Activated CD4-positive, alpha-beta T cell treated with anti-CD3 and anti-CD28 coated beads, Interleukin-2, amount 50 U/mL, for 4 hours (primary cell): ENCODE data around the gene SUGT1.
A peak's percentile ranks its signal among the peaks of the same experiment; 100 is the strongest.
"Not testable (repeated sequence)": the region's sequence is repeated elsewhere in the genome, so short reads cannot be mapped to it uniquely, and the experiment has no call there.

ENCODE experiments used
- DNase-seq, 2 experiments: peaks; one replicate each; pipeline ENCODE4 v3.0.0-alpha.2; 2020

The SUGT1 gene

DNA sequence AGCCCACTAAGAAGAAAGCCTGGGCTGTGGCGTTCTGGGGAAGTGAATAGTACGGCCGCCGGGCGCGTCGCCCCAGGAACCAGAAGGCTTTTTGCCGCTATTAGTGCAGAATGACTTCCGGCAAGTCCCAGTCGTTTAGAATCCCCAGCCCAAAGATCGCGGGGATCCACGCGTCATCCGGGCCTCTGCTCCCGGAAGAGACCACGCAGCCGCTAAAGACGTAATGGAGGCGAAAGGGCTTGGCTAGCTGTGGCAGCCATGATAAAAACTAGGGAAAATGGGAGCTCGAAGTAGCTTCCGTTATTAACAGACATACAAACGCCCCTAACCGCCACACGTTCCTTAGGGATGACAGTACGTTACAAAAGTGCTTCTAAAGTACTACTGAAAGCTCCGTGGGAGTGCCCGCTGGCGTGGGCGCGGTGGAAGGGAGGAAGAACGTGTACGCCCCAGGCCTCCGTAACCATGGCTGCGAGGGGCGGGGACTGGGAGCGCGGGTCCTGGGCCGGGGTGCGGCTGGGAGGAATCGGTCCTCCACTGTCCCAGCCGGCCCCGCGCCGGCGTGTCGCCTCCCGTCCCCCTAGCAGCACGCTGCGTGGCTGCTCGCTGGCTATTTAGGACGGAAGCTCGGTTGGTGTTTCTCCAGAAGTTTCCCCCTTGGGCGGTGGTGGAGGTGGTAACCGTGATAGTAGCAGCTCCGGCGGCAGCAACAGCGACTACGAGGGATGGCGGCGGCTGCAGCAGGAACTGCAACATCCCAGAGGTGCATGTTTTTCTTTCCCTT, at the start of gene SUGT1:
Gene SUGT1 (plus strand): TSS at position 641 of the 784 bp plus-strand sequence. CDS start 85 bp downstream, at position 726.
- peak; percentile 93 to 94 for DNase-seq

DNA sequence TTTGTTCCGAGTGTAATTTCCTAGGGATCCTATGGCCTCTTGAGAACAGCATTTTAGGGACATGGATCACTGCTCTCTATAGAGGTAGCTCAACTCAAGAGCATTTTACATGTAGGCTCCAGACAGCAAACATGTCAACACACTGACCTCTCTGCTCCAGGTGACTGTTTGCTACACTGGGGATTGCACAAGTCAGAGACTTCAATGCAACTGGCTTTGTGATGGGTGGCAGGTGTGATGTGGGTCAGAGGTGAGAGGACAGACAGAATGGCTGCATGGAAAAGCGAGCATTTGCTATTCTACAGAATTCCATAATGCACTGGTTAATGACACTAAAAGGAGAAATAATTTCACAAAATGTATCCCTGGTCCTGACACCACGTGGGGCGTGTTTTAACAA, 49.3 kb upstream of the SUGT1 start:
- not testable (repeated sequence) for DNase-seq

DNA sequence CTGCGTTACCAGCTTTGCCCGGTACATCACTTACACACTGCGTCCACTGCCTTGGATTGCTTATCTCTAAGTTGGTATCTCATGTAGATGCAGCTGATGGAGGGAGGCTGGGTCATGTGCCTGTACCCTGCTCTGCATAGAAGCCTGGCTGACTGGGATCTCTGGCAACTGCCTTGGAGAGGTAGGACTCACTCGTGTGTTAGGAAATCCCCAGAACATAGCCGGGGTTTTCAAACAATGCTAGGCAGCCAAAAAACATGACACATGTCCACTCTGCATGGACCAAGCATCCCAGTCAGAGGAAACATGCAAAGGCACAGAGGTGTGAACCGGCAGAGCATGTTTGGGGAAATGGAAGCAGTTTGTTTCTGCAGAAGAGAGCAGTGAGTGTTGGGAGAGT, 46.5 kb upstream of the SUGT1 start:
- not testable (repeated sequence) for DNase-seq

DNA sequence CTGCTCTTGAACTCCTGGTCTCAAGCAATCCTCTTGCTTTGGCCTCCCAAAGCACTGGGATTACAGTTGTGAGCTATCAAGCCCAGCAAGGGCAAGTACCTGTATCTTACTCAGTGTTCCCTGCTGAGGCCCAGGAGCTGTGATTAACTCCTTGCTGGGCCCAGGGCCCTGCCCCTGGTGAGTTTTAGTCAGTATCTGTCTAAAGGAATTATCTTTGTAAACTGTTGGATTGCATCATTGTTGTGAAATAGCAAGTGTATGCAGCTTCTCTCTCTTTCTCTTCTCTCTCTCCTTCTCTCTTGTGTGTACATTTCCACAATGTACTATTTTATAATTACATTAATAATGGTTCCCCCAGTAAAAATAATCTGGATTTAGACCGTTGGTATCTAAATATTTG, 45.8 kb upstream of the SUGT1 start:
- DNase-seq: not testable (repeated sequence)

DNA sequence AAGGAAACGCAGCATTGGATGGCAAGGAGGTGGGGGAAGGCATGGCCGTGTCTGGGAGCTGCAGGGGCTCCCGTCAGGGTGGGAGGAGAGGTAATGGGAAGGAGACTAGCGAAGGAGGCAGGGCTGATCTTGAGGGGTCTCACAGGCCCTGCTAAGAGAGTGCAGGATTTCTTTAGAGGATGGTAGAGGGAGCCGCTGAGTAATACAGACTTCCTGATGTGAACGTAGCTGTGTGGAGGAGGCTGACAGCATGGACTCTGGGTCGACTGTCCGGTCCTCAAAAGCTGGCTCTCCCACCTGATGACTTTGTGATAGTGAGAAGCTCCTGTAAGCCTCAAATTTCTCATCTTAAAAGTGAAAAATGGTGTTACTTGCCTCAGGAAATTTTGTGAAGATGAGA, 44.5 kb upstream of the SUGT1 start:
- not testable (repeated sequence) for DNase-seq

DNA sequence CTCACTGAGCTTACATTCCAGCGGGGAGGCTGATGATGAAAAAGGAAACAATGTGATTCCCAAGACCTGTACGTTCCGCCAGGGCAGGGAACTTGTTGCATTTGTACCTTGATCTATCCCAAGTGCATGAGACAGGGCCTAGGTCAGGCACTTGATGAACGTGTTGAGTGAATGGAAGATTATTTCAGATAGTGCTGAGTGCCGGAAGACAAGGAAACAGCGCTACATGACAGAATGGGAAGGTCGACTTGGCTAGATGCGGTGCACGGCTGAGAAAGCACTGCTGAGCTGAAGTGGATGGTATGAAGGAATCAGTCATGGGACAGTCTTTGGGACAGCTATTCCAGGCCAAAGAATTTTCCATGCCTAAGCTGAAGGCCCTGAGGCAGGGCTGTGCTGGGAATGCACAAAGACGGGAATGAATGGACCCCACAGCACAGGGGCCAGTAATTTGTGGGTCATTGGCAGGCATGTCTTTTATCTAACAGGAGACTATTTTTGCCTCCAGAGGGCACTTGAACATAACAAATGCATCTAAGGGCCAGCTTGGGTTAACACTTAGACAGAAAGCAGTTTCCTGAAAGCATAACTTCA, 43.5 kb upstream of the SUGT1 start:
- DNase-seq: not testable (repeated sequence)

DNA sequence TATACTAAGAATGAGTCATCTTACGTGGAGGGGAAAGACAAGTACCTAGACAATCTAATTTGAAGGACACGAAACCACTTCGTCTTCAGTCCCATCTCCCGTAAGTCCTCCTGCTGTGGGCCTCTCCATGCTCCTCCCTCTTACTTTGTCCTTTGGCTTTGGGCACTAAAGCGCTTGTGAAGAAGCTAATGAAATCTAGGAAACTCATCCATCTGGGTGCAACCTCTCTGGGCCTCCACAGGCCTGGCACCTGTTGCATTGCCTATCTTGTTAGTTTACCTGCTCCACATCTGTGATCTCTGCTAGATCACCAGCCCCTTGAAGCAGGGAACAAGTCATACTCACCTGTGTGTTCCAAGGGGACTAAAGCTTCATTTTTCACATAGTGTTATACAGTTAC, 42.5 kb upstream of the SUGT1 start:
- not testable (repeated sequence) for DNase-seq

DNA sequence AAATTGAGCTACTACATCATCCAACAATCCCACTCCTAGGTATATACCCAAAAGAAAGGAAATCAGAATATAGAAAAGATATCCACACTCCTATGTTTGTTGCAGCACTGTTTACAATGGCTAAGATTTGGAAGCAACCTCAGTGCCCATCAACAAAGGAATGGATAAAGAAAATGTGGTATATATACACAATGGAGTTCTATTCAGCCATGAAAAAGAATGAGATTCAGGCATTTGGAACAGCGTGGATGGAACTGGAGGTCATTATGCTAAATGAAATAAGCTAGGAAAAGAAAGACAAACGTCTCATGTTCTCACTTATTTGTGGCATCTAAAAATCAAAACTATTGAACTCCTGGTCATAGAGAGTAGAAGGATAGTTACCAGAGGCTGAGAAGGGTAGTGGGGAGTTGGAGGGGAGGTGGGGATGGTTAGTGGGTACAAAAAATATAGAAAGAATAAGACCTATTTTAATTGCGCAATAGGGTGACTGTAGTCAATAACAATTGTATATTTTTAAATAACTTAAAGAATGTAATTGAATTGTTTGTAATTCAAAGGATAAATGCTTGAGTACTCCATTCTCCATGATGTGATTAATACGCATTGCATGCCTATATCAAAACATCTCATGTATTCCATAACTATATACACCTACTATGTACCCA, 37.4 kb upstream of the SUGT1 start:
- DNase-seq: no peak

DNA sequence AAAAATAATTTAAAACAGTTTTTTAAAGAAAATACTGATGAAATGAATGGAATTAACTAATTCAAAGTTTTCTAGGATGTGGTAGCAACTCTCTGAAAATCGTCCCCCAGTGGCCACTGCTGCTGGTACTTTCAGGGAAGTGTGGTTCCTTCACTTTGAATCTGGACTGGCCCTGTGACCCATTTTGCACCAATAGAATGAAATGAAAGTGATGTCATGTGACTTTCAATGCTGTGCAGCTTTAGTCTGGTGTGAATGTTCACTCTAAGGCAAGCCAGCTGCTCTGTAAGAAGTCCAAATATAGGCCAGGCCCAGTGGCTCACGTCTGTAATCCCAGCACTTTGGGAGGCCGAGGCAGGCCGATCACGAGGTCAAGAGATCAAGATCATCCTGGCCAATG, 36.8 kb upstream of the SUGT1 start:
- no peak for DNase-seq

DNA sequence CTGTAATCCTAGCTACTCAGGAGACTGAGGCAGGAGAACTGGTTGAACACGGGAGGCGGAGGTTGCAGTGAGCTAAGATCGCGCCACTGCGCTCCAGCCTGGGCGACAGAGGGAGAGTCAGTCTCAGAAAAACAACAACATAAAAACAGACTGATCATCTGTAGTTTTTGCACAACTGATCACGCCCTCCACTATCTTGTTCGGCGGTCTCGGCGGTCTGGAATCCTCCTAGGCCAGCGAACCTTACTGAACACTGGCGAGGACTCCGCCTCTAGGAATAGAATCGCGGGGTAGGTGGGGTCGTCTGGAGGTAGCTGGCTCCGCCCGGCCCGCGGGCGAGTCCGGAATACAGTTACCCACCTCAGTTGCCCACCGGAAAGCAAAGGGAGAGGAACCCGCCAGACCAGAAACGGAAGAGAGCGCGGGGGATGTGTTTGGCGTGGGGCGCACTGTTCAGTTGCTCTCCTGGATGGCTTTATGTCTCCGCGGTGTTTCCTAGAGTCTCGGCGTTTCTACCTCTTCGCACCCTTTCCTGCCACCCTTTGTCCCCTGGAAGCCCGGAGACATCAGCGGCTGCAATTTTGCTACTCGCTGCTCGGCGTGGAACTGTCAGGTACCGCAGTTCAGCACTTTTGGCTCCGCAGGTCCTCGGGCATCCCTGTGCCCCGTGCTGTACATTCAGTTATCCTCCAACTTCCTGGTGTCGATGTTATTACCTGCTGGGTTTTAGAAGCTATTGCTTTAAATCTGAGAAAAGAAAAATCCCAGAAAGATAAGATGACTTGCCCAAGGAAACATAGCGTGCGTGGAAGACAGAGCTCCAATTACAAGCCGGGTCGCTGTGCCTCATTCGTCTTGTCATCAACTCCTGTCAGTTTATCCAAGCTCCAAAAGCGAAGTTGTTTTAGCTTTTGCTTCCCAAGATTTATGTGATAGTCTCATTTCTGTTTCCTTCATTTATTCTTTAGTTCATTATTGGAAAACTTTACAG, 35.3 kb upstream of the SUGT1 start:
- DNase-seq: peak; percentile 74 to 75

DNA sequence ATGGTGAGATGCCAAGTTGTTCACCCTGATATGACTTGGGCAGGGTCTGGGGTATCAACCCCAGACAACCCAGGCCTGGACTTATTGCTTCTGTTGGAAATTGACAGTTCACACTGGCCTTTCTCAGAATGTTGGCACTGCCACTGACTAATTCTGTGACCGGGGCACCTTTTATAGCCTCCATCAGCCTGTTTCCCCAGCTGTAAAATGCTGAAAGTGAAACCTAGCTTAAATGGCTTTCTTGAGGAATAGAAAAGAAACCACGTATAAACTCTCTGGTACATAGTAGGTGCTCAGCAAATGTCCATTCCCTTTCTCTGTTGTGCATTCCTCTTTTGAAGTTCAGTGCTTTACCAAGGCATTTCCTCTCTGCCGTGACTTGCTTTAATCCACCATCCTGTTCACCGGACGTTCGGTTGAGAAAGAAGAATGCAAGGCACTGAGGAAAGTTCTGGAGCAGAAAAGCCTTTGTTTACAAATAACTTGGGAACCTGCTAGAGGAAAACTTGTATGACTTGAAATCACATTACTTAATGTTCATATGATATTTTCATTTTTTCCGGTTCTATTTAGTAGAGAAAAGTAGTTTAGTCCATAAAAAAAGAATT, 21.4 kb upstream of the SUGT1 start:
- not testable (repeated sequence) for DNase-seq

DNA sequence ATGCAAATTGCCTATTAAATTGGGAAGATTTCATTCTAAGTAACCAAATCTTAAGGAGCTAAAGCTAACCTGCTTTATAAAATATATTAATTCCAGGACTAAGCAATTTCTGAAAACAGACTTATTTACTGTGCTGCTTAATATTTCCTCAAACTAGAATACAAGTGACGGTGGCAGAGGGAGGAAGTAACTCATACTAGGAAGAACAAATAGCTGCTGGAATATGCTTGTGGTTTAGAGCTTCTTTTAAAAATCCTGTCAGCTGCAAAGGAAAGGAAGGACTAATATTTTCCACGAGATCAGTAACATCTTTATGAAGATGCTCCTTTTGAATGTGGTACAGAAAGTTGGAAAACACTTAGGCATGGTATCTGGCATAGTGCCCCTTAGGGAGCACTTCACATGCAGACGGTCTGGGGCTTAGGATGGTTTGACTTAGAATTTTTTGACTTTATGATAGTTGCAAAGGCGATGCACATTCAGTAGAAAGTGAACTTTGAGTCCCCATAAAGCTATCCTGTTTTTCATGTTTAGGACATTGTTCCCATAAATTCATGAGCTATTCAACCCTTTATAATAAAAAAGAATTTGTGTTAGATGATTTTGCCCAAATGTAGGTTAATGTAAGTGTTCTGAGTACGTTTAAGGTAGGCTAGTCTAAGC, 13.8 kb upstream of the SUGT1 start:
- no peak for DNase-seq

DNA sequence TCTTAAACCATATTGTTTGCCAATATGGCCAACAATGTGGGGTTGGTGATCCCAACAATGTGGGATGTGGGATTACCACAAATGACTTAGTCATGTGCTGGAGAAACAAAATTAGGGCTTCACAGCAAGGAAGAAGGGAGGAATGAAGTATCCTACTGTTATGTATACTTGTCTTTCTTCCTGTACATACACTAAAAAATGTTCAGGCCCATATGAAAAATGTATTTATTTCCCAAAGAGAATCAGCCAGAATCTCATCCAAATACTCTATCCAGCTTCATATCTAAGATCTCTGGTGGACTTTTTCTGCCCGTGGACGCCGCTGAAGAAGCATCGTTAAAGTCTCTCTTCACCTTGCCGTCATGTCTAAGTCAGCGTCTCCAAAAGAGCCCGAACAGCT, 10.5 kb upstream of the SUGT1 start, which contains the start of gene HNRNPA1L2:
Gene HNRNPA1L2 (plus strand): TSS at position 301 of the 400 bp plus-strand sequence. CDS start 62 bp downstream, at position 363.
- no peak for DNase-seq

DNA sequence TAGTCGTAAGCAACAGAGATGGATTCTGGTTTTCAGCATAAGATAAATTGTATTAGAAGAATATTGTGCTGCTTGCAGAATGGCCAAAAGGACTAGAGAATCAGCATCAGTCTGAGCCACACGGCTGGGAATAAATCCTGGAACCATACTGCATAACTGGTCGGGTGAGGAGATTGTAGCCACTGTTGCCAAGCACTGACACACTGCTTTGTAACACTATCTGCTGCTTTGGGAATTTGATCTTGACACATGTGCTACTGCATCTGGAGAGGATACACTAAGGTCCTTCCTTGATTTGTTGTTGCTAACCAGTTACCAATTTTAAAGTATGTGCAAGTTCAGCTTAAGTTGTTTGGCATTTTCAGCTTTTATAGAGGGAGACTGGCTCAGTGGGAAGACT, 8.5 kb upstream of the SUGT1 start:
- no peak for DNase-seq

DNA sequence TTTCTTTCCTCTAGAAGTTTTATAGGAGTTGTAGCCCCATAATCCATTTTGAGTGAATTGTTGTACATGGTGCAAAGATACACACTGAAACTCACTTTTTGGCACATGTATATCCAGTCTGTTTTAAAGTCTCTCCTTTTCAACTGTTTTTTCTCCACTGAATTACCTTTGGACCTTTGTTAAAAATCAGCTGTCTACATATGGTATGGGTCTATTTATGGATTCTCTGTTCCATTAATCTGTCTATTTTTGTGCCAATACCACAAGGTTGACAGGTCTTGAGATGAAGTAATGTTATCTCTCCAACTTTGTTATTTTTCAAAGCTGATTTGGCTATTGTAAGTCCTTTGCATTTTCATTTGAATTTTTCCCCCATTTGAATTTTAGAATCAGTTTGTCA, 5.7 kb upstream of the SUGT1 start:
- DNase-seq: no peak

DNA sequence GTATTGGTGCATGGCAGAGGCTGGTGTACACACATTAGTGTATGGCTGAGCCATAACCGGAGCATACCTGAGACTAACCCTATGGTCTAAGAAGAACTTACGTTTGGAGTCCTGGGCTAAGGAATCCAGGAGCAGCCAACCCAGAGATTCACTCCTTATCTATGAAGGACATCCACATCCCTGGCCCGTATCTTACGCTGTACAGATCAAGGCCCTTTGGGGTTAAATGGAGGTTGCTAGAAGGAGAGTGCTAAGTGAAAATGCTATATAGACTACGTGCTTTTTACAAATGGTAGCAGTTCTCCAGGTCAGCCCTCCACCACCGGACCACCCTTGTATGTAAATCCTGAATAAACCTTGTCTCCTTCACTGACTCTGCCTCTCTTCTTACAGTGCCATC, 1.9 kb upstream of the SUGT1 start:
- DNase-seq: no peak

DNA sequence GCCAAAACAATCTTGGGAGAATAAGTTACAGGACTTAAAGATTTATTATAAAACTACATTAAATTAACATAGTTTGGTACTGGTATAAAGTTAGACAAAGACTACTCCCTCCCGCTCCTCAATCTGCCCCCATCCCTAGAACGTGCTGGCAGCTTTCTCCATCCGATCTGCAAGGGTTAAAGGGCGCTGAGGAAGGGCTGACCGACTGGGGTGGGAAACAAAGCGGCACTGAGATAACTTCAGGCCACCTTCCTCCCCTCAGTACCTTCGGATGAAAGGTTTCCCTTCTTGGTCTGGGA, 790 bp upstream of the SUGT1 start:
- no peak for DNase-seq

DNA sequence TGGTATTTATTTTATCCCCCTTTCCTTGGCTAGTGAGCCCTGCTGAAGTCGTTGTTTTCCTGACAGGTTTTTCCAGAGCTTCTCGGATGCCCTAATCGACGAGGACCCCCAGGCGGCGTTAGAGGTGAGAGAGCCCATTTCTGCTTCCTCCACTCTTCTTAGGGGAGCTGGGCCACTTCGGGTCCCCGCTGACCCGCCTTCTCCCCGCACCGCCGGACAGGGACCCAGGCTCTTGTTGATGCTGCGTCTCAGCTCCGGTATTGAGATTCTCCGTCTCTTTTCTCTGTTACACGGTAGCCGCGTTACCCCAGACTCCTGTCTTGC, 306 bp downstream of the SUGT1 start:
- DNase-seq: no peak

DNA sequence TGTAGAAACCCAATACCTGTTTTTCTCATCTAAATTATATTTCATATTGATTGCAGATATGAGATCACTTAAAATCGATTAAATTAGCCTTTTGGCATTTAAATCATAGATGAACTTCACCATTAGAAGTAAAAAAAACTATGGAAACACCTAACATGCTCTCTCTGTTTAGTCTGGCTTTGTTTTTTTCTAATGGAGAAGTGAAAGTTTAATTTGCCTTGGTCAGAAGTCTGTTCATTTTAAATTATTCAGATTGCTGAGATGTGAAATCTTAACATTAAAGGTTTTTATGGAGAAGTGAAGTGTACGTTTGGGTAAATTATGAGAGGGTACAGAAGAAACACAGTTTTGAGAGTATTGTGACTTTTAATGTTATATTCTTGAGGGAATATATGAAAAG, 6.7 kb downstream of the SUGT1 start:
- no peak for DNase-seq

DNA sequence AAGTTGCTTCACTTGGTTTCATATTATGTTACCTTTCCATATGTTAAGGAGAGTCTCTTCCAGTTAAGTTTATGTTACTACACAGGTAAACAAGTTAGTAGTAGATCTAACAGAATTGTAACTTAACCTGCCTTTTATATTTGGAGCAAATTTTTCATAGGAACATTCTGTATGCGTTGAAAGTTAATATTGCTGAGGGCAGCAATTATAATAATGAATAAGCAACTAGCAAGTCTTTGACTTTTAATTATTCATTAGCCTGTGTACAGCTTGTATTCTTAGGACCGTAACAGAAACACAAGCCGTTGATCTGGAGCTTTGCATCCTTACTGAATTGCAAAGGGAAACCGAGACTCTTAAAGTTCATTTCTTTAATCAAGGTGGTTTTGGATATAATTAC, 11.6 kb downstream of the SUGT1 start:
- DNase-seq: no peak

DNA sequence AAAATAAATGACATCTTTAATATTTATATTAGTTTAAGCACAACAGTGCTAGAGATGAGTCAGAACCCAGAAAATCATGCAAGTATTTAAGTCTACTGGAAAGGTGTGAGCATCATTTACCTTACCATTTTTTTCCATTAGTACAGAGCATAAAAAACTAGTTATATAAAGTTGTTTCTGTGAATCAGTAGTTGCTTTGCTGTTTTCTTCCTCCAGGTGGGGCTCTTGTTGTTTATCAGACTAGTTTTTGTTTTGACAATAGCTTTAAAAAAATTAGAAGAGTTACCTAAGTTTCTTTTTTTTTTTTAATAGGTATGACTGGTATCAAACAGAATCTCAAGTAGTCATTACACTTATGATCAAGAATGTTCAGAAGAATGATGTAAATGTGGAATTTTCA, 12.7 kb downstream of the SUGT1 start:
- no peak for DNase-seq

DNA sequence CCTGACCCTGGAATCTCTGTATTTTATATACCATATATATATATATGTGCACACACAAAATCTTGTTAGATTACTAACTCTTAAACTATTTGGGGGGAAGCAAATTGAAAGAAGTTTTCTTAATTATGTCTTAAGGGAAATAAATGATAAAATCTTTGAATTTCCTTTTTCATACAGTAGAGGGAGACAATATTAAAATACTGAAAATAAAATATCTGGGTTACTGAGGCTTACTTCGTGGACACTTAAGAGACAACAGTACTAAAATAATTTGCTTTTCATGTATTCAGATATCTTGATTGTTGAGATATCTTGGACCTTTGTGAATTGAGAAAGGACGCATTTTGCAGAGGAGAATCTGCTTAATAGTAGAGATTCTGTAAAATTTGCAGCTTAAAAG, 17.0 kb downstream of the SUGT1 start:
- DNase-seq: no peak
